GM04504 (cell line): ENCODE measurements around the gene AIP.
"Not testable (repeated sequence)": the region's sequence is repeated elsewhere in the genome, so short reads cannot be mapped to it uniquely, and the experiment has no call there.

Experiments used
- DNase-seq: peaks from one replicate; pipeline ENCODE4 v3.0.0-alpha.2; 2012; ENCODE audit warnings: low read depth

Gene AIP

DNA sequence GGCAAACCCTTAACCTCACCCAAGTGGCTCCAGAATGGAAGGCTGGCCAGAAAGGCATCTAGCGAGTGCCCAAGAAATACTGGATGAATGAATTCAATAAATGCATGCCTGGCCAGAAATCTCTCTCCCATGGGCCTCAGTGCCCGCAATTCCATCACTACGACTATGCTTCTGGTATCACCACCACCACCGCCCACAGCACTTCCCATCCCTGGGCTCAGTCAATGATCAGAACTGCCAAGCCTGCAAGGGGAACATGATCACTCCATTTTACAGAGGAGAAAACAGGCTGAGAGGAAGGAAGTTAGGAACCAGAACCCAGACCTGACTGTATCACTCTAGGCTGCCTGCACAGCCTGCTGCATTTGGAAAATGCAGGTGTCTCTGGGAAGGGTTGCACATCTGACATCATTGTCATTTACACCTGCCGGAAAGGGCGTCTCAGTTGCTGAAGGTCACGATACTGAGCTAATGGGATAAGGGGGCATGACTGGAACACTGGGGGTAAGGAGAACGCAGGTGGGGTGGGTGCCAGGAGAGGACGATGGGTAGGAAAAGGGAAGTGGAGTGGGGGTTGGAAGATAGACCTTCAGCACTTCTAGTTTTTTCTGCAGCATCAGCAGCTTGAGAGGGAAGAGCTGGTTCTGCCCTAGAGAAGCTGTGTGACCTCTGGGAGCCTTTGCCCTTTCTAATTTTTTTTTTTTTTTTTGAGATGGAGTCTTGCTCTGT, 33.5 kb upstream of the AIP start:
- no peak for DNase-seq

DNA sequence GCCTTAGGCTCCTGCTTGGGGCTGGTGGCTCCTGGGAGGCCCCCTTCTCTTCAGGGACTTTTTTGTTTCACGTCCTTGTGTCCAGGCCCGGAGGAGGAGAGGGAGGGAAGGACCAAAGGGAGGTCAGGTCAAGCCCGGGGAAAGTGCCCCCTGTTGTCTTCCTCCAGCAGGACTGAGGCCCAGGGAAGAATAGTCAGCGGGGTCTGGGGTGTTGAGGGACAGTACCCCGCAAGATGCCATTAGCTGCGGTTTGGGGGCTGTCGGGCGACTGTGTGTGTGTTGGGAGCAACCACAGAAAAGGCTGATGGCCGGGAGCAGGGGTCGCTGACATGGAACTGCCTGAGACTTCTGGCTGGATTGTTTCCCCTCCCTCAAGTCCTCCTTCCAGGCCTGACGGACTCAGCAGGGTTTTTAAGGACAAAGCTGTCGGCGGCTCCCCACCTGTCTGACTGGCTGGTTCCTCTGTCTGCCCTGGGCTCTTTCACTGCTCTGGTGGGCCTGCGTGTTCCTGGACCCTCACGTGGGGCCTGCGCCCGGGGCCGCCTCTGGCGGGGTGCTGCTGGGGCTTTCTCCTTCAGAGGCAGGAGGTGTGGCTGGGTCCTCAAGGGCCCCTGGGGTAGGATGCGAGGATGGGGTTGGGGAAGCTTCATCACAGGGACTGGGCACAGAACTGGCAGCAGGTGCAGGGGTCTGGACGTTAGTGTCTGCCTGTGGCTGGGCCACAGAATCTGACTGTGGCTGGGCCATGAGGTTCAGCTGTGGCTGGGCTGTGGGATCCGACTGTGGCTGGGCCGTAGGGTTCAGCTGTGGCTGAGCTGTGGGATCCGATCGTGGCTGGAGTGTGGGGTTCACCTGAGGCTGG, 31.8 kb upstream of the AIP start:
- DNase-seq = no peak

DNA sequence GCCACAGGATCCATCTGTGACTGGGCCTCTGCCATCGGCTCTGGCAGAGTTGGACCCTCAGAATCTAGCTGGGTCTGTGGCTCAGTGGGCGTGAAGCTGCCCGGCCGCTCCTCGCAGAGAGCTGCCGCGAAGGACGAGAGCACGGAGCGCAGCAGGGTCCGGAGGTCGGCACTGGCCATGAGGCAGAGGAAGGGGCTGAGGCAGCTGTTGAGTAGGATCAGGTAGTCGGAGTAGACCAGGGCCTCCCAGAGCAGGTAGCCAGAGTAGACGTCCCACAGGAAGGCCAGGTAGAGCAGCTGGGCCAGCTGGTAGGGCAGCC, 31.2 kb upstream of the AIP start:
- no peak for DNase-seq

DNA sequence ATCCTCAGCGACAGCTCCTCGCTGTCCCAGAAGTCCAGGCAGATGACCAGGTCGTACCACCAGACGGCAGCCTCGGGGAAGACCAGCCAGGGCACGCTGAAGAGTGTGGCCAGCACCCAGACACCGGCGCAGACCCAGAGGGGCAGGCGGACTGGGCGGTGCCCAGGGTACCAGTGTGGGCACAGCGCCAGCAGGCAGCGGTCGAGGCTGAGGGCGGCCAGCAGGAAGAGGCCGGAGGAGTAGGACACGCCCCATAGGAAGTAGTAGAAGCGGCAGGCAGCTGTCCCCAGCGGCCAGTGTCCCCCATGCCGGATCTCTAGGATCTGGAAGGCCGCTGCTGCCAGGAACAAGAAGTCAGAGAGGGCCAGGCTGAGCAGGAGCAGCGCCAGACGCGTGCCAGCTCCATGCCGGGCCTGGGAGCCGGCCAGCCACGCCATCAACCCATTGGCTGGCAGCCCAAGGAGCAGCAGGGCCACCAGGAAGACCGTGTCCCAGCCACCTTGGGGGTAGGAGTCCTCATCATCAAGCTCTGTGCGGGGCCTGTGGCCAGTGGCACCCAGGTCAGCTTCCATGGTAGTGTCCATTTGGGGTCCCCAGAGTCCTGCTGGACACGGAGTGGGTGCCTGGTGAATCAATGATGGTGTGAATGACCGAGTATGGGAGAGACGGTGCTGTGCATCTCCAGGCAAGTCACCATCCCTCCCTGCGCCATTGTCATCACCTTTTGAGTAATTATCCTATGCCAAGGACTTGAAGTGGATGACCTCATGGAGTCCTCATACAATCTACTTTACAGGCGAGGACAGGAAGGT, 30.5 kb upstream of the AIP start, which contains the start of gene GPR152:
Gene GPR152 (minus strand): TSS at position 589 of the 812 bp plus-strand sequence. CDS start 5 bp downstream, at position 584.
- no peak for DNase-seq

DNA sequence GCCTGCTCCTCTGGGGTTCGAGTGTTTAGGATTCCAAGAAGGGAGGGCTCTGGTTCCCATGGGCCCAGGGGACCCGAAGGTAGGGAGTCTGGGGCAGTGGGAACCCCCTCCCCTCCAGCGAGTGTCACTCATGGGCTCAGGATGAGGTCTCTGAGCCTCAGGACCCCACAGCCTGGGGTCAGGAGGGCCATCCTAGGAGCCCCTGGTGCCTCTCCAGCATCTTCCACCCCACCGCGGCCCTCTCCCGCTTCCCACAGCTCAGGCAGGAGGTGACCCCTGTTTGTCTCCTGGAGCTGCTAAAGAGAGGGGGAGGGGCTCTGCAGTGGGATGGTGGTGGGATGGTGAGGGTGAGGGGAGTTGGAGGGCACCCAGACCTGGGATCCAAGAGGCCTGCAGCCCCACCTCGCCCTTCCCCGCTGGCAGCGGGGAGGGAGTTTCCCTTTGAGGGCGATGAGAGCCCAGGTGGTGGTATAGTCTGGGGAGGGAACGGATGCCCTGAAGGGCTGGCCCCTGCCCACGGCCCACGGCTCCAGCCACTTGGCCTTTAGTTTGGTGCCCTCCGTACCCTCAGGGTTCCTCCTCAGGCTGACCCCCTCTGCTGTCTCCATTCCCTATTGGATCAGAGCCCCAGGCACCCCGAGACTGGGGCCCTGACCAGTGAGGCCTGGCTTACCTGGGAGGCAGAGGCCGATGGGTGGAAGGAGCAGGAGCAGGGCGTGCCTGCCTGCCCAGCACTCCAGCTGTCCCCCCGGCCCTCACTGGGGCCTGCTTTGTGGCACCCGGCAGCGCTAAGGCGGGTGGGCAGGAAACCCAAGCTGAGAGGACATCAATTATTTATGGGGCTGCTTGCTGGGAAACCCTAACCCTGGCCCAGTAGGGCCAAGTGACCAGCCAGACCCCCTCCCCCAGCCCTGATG, 28.8 kb upstream of the AIP start:
- DNase-seq = no peak

DNA sequence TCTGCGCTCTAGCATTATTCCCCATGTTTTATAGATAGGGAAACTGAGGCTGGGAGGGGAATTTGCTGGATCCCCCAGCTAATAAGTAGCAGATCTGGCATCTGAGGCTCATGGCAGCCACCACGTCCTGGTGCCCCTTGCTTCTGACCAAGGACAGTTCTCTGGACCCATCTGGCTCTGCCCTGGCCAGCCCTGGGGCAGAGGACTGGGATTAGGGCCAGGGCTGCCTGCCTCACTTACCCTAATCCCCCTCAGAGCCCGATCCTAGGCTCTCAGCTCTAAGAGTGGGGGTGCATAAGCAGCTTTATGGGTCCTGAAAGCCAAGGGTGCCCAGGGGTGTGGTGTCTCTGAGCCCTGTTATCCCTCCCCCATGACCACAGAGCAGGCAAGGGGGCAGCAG, 27.8 kb upstream of the AIP start, which contains the start of gene CABP4:
Gene CABP4 (plus strand): TSS at position 301 of the 400 bp plus-strand sequence. CDS start 70 bp downstream, at position 371.
- DNase-seq = no peak

DNA sequence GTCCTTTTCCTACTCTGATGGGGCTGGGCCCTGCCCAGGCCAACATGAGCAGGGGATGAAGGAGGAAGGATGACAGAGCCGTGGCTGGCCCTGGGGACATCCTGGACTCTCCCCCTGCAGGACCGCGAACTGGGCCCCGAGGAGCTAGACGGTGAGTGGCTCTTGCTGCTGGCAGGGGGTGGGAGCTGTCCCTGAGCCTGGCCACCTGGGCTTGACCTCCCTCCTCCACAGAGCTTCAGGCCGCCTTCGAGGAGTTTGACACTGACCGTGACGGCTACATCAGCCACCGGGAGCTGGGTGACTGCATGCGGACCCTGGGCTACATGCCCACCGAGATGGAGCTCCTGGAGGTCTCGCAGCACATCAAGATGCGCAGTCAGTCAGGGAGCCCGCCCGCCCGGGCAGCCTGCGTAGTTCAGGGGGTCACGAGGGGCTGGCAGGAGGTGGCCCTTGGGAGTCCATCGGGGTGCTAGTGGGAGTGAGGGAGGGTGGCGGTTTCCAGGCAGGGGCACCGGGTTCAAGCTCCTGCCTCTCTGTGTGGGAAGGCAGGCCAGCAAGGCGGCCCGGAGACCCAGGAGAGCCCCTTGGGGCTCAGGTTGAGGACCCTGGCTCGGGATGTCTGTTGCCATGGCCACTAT, 26.6 kb upstream of the AIP start:
- DNase-seq = no peak

DNA sequence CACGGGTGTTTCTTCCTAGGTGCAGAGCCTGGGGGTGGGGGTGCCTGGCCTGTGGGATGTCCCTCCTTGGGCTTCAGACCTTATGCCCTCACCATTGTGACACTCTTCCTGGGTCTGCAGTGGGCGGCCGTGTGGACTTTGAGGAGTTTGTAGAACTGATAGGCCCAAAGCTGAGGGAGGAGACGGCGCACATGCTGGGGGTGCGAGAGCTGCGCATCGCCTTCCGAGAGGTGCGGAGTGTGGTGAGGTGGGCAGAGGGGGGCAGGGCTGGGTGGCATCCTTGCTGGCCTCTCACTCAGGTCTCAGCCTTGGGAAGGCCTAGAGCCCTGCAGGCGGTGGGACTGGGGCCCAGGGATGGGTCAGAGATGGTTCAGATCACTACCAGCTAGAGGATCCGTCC, 25.4 kb upstream of the AIP start:
- DNase-seq = no peak

DNA sequence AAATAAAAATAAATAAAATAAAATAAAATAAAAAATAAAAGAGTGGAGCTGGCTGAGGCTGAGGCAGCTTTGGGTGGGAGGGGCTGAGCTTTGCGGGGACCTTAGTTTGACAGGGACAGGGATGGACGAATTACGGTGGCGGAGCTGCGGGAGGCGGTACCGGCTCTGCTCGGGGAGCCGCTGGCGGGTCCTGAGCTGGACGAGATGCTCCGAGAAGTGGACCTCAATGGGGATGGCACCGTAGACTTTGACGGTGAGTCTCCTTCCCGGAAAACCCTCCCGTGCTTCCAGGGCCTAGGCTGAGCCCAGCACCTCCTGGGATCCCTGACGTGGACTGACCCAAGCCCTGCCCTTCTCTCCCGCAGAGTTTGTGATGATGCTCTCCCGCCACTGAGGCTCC, 24.6 kb upstream of the AIP start:
- DNase-seq = no peak

DNA sequence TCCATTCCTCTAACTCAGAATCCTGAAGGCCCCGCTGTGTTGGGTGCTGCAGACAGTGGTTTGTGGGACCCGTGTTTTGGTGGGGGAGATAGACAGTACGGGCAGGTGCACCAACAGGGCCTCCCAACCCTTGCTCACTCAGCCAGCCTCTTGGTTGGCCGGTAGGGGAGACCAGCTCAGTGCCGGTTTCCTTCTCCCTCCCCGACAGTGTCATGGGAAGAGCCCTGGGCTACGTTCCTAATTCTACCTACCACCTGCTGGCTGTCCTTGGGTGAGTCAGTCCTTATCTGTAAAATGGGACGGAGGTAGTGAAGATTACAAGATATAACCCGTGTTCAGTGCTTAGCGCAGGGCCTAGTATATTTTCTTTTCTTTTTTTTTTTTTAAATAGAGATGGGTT, 19.6 kb upstream of the AIP start:
- no peak for DNase-seq

DNA sequence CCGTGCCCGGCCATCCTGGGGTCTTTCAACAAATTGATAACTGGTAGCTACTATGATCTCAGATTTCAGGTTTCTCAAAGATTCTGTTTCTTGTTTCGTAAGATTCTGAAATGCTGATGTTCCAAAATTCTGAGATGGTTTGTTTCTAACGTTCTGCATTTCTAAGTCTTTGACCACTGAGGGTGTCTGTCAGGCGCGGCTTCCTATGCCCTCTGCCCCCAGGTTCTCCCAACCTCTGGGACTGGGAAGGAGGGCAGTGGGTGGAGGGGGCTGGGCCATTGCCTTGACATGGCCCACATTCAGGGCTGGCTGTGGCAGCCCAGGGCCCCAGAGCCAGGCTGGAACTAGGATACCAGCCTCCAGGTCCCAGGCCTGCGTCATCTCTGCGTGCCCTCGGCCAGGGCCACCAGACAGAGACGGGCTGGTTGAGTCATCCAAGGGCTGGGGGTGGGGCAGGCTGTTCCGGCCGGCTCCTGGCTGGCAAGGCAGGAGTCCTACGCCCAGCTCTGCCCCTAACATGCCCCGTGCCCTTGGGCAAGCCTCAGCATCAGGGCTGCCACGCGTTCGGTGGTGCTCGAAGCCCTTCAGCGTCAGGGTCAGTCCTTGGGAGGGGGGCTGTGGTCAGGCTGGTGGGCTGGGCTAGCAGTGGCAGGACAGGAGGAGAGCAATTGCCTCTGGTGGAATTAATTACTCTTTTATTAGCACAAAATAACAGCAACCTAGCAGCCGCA, 19.0 kb upstream of the AIP start:
- no peak for DNase-seq

DNA sequence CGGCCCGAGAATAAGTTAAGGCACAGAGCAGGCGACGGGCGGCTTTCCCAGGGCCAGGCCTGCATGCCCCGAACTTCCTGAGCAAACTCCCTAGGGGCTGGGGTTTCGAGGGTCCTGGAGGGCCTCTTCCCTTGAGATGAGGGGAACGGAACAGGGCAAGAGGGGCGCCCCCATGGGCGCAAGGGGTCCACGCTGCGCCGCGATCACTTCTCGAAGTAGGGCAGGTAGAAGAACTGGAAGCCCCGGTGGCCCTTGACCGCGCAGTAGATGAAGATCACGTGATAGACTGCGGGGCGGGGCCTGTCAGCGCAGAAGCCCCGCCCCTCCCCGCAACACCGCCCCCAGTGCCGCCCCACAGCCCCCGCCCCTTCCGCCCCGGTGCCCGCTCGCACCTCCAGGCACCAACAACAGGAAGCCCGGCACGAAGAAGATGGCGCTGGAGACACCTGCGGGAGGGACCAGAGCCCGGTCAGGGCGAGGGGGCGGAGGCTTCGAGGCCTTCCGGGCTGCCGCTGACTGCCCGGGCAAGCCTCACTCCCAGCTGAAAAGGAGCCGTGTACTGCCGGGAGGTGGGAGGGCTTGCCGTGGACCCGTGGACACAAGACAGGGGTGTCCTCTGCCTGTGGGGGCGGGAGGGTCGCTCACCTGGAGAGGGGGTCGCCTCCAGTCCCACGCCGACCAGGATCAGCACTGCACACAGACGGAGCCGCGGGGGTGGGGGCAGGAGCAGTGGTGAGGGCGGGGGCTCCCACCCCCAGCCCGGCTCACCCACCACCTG, 18.2 kb upstream of the AIP start:
- no peak for DNase-seq

DNA sequence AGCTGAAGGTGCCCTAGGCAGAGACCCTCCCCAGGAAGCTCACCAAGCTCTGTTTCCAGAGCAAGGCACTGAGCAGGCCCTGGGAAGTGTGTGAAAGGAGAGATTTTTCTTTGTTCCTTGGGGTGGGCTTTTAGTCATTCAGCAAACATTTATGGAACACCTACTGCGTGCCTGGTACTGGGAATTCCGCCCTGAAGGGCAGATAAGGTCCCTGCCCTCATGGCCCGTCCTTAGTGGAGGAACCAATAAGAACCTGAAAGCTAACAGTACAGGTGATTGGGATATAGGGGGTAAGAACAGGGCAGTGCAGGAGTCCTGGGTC, 17.7 kb upstream of the AIP start:
- DNase-seq = no peak

DNA sequence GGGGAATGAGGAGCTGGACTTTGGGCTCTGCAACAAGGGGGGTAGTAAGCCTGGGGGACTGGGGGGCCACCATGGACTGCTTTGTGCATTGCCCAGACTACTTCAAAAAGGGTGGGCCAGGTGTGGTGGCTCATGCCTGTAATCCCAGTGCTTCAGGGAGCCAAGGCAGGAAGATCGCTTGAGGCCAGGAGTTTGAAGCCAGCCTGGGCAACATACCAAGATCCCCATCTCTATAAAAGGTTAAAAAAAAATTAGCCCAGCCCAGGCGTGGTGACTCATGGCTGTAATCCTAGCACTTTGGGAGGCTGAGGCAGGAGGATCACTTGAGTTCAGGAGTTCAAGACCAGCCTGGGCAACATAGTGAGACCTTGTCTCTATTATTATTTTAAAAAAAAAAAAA, 17.3 kb upstream of the AIP start:
- DNase-seq = not testable (repeated sequence)

DNA sequence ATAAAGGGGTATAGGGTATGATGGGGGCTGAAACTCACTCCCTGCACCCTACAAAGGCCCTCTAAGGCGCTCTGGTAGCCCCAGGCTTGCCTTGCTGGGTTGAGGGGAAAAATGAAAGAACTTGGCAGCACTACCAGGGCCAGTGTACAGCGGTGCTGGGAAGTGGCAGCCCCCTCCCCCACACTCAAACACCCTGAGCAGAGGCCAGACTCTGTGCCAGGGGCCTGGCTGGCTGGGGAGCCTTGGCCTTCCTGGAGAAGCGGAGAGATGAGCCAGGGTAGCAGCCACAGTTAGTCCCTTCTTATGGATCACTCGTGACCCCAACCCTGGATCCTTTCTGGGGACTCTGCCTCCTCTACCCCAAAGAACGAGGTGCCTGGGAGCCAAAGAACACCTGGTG, 16.5 kb upstream of the AIP start:
- DNase-seq = no peak

DNA sequence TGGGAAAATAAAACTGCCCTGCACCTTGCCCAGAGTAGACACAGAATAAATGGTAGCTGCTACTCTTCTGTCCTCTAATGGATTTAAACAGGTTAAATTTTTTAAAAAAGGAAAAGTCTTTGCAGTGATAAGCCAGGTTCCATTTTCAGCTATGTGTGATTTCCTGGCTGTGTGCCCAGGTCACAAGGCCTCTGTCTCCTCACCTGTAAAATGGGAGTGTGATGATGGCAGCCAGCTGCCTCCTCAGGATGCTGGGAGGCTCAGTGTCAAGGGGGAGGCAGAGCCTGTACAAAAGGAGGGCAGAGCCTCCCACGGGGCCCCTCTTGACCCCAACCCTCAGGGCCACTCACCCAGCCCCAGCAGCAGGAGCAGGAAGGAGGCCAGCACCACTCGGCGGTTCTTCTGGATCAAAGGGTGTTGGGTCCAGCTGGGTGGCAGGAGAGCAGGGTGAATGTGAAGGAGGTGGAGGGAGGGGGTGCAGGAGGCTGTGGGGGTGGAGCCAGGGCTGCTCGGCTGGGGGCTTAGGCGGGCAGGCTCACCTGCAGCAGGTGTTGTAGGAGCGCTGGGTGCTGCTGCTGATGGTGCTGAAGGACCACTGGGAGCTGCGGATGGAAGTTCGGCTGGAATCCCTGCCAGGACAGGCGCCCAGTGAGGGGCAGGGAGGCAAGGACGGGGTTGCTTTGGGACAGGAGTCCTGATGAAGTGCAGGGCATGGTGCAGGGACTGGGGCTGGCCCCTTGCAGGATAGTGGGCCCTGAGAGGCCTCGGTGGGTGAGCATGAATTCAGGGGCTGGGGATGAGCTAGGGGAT, 15.7 kb upstream of the AIP start:
- no peak for DNase-seq

DNA sequence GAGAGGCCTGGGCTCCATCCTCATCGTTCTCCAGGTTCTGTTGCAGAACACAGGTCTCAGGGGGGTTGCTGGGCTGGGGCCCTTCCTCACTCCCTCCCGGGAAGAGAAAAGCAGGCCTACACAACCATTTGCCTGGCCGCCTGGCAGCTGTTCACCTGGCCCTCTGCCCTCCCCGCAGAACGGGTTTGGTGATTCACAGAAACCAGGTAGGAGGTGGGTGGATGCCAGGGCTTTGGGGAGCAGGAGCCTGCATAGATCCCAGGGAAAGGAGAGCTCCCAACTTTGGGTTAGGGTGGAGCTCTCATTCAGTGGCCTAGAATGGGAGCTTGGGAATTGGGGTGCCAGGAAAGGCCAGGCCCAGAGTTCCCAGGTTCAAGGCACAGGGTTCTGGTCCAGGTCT, 14.8 kb upstream of the AIP start:
- DNase-seq = no peak

DNA sequence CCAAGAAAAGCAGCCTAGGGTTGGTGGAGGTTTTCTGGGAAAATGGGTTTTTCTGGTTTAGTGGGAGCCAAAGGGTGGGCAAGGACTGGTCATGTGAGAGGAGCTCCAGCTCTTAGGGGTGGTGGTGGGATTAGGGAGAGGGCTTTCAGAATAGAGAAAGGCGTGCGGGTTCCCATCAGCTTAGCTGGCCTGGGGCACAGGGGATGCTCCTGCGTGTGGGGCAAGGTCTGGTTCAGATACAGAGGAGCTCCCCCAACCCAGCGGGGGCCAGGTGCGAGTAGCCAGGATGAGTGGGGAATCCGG, 14.4 kb upstream of the AIP start:
- DNase-seq = no peak
